HUDEP-2 (cell line): ENCODE measurements around the gene AAGAB.

Experiments
- DNase-seq, 76 experiments: peaks; one replicate each; lab custom pipeline; 2025; ENCODE audit not compliant: unreplicated experiment in 76 of 76; lab: John Stamatoyannopoulos, UW

AAGAB gene

GRCh38 chr15:67212684-67213367, 41.6 kb downstream of the AAGAB start:
- DNase-seq, result no peak

DNA sequence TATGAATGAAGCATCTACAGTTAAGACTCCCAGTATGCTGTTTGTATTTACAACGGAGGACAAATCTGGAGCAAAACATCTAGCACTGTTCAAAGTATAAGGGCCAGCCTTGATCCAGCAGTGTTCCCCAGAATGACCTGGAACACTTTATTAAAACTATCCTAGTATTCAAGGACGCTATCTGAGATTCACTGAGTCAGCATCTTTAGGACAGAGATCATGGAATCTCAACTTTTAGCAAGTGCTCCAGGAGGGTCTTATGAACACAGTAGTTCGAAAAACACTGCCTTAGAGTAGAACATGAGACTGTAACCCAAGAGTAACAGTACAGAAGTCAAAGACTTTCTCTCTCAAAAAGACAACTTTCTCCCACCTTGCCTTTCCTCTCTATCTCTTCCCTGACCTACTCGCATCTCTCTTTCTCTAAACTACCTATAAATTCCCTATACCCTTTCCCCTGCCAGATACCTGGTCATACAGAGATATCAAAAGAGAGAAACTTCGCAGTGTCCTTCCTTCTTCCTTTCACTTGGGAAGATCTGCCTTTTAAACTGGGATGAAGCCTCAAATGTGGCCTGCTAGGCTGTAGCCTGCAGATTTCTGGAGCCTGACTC, 43.8 kb downstream of the AAGAB start:
- no peak for DNase-seq

- DNase-seq, result peak in 50 of 76 experiments; percentile 3 to 70 (median 20)
Observed at GRCh38 chr15:67208396-67208795, 46.1 kb downstream of the AAGAB start.

DNA sequence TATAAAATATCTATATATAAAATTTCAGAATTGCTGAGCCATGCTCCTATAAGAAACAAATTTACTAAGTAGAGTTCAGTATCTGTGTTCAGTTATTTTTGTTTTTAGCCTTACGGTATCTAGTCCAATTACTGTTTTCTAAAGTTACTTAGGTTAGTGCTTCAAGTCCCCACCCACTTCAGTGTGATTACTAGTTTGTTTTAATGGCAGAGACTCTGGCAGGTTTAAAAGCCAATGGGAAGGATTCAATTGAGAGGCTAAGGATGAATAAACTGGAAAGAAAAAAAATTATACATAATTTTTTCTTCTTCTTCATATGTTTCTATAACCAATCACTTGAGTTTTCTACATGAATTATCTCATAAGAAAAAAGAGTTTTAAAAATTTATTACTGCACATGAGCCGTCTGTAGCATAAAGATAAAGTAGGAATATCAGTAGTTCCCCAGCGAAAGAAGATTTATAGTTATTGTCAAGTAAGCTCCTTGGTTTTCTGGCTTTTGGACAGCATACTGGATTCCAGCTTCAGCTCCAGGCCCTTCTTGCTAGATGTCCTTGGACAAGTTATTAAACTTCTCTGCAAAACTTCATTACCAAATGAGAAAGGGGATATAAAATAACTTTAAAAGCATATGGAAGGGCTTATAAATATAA, 46.8 kb downstream of the AAGAB start:
- no peak for DNase-seq

- DNase-seq, result no peak
Observed at GRCh38 chr15:67202991-67203390, 51.5 kb downstream of the AAGAB start.

DNA sequence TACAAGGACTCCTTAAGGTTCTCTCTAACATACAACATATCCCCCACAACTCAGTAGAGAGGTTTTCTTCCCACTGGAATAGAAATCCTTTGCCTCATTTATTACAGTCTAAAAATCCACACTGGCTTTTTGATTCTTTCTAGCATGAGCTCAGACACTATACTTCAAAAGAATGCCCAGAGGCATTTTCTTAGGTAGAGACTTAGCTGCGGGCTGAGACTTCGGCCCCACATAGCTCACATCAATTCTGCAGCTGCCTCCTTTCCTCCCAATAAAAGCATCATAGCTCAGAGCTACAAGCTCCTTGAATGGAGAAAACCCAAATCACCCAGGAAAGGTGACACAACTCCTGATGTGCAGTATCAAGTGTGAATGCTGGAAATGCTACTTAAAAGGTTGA, 52.4 kb downstream of the AAGAB start:
- DNase-seq, result no peak

- DNase-seq, result no peak
Observed at GRCh38 chr15:67201136-67201535, 53.3 kb downstream of the AAGAB start.

DNA sequence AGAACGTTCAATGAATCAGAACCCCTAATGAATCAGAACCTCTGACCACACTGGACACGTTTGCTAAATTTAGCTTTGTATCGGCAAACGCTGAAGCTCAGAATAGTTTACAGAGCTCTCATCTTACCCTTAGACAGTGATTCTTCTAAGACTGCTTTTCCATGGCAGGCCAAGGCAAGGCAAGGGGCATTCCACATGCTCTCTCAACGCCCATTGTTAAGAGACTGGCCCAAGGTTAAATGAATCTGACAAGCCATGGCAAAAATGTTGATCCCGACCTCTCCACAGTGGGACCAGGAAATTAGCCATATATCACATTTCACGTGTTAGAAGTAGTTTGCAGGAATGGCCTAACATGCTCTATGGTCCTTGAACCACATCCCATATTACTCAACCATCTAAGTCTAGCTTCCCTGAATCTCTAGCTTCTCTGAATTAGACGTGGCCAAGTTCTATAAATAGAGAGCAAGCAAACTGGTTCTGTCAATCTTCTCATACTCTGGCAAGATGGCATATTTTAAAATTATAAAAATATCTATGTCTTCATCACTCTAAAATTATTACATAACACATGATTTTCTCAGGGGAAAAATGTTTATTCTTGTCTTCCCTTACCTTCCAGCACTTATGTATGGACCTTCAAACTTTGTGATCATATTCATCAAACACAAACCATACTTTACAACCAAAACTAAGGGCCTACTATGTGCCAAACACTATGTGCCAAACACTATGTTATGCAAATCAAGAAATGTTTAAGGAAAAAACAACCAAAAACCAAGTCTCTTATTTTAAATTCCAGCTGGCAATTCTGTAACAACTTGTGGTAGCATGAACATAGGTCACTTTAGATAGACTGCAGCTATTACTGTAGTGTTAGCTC, 54.3 kb downstream of the AAGAB start:
- DNase-seq, result no peak

DNA sequence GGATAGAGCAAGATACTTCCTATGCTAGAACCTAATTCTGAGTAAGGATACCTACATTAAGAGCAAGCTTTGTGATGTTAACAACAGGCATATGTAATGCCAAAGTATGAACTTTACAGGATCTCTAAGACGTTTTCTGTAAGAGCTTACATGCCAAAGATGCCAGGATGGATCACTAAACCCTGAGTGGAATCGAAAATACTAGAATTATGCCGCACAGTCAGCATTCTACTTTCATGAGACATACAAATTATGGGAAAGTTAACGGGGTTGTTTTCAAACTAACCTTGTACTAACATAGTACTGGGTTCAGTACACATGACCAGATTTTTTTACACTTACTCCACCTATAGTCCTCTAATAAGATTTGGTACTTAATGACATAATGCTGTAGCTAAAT, 55.1 kb downstream of the AAGAB start:
- no peak for DNase-seq

DNA sequence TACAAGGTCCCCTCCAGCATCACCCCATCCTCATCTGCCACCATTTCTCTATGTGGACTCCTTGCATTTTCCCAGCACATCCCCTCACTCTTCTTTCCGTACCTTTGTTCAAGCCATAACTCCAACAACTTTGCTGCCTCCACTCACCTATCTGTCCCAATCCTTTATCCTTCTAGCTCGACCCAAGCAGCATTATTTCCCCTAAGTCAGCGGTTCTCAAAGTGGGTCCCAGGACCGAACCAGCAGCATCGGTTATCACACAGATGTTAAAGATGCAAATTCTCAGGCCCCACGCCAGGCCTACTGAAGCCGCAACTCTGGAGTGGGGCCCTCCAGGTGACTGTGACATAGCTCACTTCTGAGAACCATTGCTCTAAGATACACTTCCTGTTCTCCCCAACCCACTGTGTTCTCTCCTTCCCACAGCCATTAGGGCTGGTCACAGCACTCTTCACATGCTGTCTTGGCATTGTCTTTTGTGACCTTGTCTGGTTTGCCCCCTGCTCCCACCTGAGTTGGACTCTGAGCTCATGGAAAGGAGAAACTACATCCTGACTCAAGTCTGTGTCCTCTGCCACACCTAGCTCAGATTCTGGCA, 56.2 kb downstream of the AAGAB start:
- DNase-seq, result no peak

DNA sequence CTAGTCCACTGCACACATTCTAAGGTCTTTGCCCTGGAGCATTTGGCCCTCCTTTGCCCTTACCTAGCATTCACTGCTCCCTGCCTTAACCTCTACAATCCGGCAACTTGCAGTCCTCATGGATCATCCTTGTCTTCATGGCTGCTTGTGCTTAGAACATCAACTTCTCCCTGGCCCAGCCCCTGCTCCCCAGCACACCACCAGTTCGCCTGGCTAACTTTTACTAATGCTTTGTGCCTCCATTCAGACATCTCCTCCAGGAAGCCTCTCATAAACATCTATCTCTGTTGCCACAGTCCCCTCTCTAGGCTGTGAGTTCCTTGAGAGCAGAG, 57.1 kb downstream of the AAGAB start:
- no peak for DNase-seq

GRCh38 chr15:67196672-67197363, 57.6 kb downstream of the AAGAB start:
- DNase-seq, result no peak

DNA sequence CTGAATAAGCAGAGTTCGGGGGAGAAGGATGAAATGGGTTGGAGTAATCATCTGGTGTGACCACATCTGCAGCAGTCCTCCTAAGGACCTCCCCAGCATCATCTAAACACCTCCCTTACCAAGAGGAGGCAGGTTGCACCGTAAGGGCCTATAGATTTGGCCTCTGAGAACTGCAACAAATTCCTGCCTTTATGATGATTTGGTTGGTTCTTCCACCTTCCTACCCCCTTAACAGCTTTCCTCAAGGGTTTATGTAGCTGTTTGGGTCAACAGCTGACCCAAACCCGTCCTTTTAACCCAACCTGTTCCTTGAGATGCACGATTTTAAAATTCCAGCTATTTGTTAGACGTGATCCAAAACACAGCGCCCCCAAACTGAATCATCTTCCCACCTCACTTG, 58.2 kb downstream of the AAGAB start:
- DNase-seq, result no peak

GRCh38 chr15:67195305-67195704, 59.2 kb downstream of the AAGAB start:
- DNase-seq, result no peak

DNA sequence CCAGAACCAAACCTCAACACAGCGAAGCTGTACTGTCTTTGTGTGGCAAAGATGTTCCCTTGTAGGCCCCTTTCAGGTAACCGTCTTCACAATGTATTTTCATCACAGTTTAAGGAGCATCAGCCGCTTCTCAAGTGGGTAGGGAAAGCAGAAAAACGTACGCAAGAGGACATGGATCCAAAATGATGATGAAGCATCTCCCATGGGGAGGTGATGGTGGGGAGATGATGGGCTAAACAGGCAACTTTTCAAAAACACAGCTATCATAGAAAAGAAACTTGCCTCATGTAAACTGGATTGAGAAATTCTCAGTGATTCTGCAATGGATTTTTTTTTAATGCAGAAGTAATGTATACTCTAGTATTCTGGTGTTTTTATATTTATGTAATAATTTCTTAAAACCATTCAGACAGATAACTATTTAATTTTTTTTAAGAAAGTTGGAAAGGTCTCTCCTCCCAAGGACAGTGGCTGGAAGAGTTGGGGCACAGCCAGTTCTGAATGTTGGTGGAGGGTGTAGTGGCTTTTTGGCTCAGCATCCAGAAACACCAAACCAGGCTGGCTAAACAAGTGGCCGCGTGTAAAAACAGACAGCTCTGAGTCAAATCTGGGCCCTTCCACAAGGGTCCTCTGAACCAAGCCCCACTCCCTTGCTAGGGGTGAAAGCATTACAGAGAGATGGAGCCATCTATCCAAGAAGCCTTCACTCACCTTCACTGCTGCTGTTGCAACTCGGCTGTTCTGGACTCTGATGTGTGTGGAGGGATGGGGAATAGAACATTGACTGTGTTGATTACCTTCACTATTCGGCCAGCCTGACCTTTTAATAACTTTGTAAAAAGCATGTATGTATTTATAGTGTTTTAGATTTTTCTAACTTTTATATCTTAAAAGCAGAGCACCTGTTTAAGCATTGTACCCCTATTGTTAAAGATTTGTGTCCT, 60.0 kb downstream of the AAGAB start:
- DNase-seq, result no peak

GRCh38 chr15:67193223-67193990, 61.1 kb downstream of the AAGAB start:
- no peak for DNase-seq

GRCh38 chr15:67192185-67192820, 62.2 kb downstream of the AAGAB start:
- DNase-seq, result no peak

DNA sequence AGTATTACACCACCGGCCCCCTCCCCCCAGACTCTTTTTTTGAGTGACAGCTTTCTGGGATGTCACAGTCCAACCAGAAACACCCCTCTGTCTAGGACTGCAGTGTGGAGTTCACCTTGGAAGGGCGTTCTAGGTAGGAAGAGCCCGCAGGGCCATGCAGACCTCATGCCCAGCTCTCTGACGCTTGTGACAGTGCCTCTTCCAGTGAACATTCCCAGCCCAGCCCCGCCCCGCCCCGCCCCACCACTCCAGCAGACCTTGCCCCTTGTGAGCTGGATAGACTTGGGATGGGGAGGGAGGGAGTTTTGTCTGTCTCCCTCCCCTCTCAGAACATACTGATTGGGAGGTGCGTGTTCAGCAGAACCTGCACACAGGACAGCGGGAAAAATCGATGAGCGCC, 63.6 kb downstream of the AAGAB start:
- no peak for DNase-seq
